ENCODE measurements around the gene OR2AT4. TPM values are rescaled to one million over a fixed set of nuclear protein-coding genes. Genes with fewer than 3 reads are reported as not detected.

Gene OR2AT4
- total RNA-seq, 3 donors from 2014 or later (not counting 1 experiment from before 2014, with no cell fraction given), result not detected

GRCh38 chr11:75084883-75085282 lies 11.8 kb downstream of the OR2AT4 start:
- Histone ChIP-seq H3K27ac (ENCODE audit: low read length) (no peak overlapping the region), H3K4me3 (ENCODE audit: low read length) (no peak overlapping the region), H3K36me3 (ENCODE audit: control insufficient read depth, insufficient read depth, low read length) (no peaks in the 10 kb centered on the region), H3K9me3 (ENCODE audit: control insufficient read depth, insufficient read depth, low read length) (no peaks in the 10 kb centered on the region), H3K4me1 (ENCODE audit: control insufficient read depth, insufficient read depth, low read length) (no peaks in the 10 kb centered on the region), H3K27me3 (ENCODE audit: control insufficient read depth, insufficient read depth, low read length) (peaks cover 2% of the 10 kb centered on the region)
- TF ChIP-seq CTCF (IDR thresholded peaks at IDR 0.05), result no peak
- ATAC-seq, result no peak
- Mint-ChIP-seq H3K27ac (no peak overlapping the region), H3K27me3 (ENCODE audit: low read depth in 2 of 2) (peaks cover 25 to 66% of the 10 kb centered on the region in 2 donors), H3K9me3 (no peaks in the 10 kb centered on the region), H3K4me3 (no peak overlapping the region), H3K36me3 (no peaks in the 10 kb centered on the region), H3K4me1 (no peaks in the 10 kb centered on the region)
- no peak for DNase-seq
- intact Hi-C loops (cut with micrococcal nuclease), result no loop called here
- no CpG with 5 or more reads among the region's 1 CpG for WGBS (ENCODE audit: insufficient coverage)

GRCh38 chr11:75083217-75083605 lies 13.5 kb downstream of the OR2AT4 start:
- Mint-ChIP-seq H3K36me3 (no peaks in the 10 kb centered on the region), H3K9me3 (no peaks in the 10 kb centered on the region), H3K4me1 (no peaks in the 10 kb centered on the region), H3K4me3 (no peak overlapping the region), H3K27ac (no peak overlapping the region), H3K27me3 (ENCODE audit: low read depth in 2 of 2) (peaks cover 24 to 62% of the 10 kb centered on the region in 2 donors)
- WGBS (ENCODE audit: insufficient coverage), result 100% methylated on average over 1 of the region's 1 CpG
- H3K36me3 ChIP-seq (ENCODE audit: control insufficient read depth, insufficient read depth, low read length), result no peaks in the 10 kb centered on the region
- intact Hi-C loops (cut with micrococcal nuclease), result no loop called here
- peaks cover 2% of the 10 kb centered on the region for H3K27me3 ChIP-seq (ENCODE audit: control insufficient read depth, insufficient read depth, low read length)
- no peak overlapping the region for H3K27ac ChIP-seq (ENCODE audit: low read length)
- no peaks in the 10 kb centered on the region for H3K4me1 ChIP-seq (ENCODE audit: control insufficient read depth, insufficient read depth, low read length)
- H3K4me3 ChIP-seq (ENCODE audit: low read length), result no peak overlapping the region
- no peak for ATAC-seq
- TF ChIP-seq CTCF (IDR thresholded peaks at IDR 0.05), result no peak
- no peaks in the 10 kb centered on the region for H3K9me3 ChIP-seq (ENCODE audit: control insufficient read depth, insufficient read depth, low read length)
- DNase-seq, result no peak

GRCh38 chr11:75082601-75083216 lies 14.0 kb downstream of the OR2AT4 start:
- Histone ChIP-seq H3K4me1 (ENCODE audit: control insufficient read depth, insufficient read depth, low read length) (no peaks in the 10 kb centered on the region), H3K36me3 (ENCODE audit: control insufficient read depth, insufficient read depth, low read length) (no peaks in the 10 kb centered on the region), H3K27ac (ENCODE audit: low read length) (no peak overlapping the region), H3K4me3 (ENCODE audit: low read length) (no peak overlapping the region), H3K9me3 (ENCODE audit: control insufficient read depth, insufficient read depth, low read length) (no peaks in the 10 kb centered on the region), H3K27me3 (ENCODE audit: control insufficient read depth, insufficient read depth, low read length) (peaks cover 2% of the 10 kb centered on the region)
- Mint-ChIP-seq H3K36me3 (no peaks in the 10 kb centered on the region), H3K4me3 (no peak overlapping the region), H3K27me3 (ENCODE audit: low read depth in 2 of 2) (peaks cover 23 to 60% of the 10 kb centered on the region in 2 donors), H3K4me1 (no peaks in the 10 kb centered on the region), H3K27ac (no peak overlapping the region), H3K9me3 (no peaks in the 10 kb centered on the region)
- DNase-seq, result no peak
- TF ChIP-seq CTCF (IDR thresholded peaks at IDR 0.05), result no peak
- intact Hi-C loops (cut with micrococcal nuclease), result no loop called here
- WGBS (ENCODE audit: insufficient coverage), result 88% methylated on average over 8 of the region's 8 CpGs
- no peak for ATAC-seq

GRCh38 chr11:75079546-75079945 lies 17.1 kb downstream of the OR2AT4 start:
- intact Hi-C loops (cut with micrococcal nuclease), result no loop called here

More at GRCh38 chr11:75079546-75079945, 17.1 kb downstream of the OR2AT4 start:
- no peaks in the 10 kb centered on the region for H3K4me1 ChIP-seq (ENCODE audit: control insufficient read depth, insufficient read depth, low read length)
- Mint-ChIP-seq H3K4me1 (no peaks in the 10 kb centered on the region), H3K27ac (no peak overlapping the region), H3K4me3 (no peak overlapping the region), H3K36me3 (no peaks in the 10 kb centered on the region), H3K27me3 (ENCODE audit: low read depth in 2 of 2) (peaks cover 17 to 48% of the 10 kb centered on the region in 2 donors), H3K9me3 (no peaks in the 10 kb centered on the region)
- WGBS (ENCODE audit: insufficient coverage), result 92% methylated on average over 4 of the region's 4 CpGs
- DNase-seq (no peak), ATAC-seq (no peak)
- no peak for TF ChIP-seq CTCF (IDR thresholded peaks at IDR 0.05)
- no peaks in the 10 kb centered on the region for H3K36me3 ChIP-seq (ENCODE audit: control insufficient read depth, insufficient read depth, low read length)
- H3K27me3 ChIP-seq (ENCODE audit: control insufficient read depth, insufficient read depth, low read length), result no peaks in the 10 kb centered on the region
- no peak overlapping the region for H3K4me3 ChIP-seq (ENCODE audit: low read length)
- no peak overlapping the region for H3K27ac ChIP-seq (ENCODE audit: low read length)
- H3K9me3 ChIP-seq (ENCODE audit: control insufficient read depth, insufficient read depth, low read length), result no peaks in the 10 kb centered on the region
